ENCODE results near the gene GNAO1. TPM values are rescaled to one million over a fixed set of nuclear protein-coding genes. Genes with fewer than 3 reads are reported as not detected.
"Not testable (repeated sequence)": the region's sequence is repeated elsewhere in the genome, so short reads cannot be mapped to it uniquely, and the experiment has no call there.

Gene GNAO1
- polyA plus RNA-seq, 1 experiment, result 0.01 TPM

- no peak for TF ChIP-seq CTCF (IDR thresholded peaks at IDR 0.05; ENCODE audit: low read depth, low read length)
- POLR2A ChIA-PET, result no interaction called here
- Histone ChIP-seq H3K27me3 (ENCODE audit: control insufficient read depth, insufficient read depth, low read length) (no peaks in the 10 kb centered on the region), H3K4me3 (ENCODE audit: low read depth, low read length) (no peak overlapping the region), H3K27ac (ENCODE audit: low read depth, low read length) (no peak overlapping the region), H3K9me3 (ENCODE audit: control insufficient read depth, insufficient read depth, low read length) (no peaks in the 10 kb centered on the region)
- CTCF ChIA-PET, result interaction anchor here (0.9 to 3.7 kb wide), 3 partner anchors 13 to 51 kb away, joined by 3 to 28 read pairs (median 4); no protein-coding TSS in a partner anchor
- no peak for DNase-seq (ENCODE audit: low read depth, low spot score)
These were observed 179.0 kb downstream of the GNAO1 start for GRCh38 chr16:56370185-56370874.

- Histone ChIP-seq H3K4me3 (ENCODE audit: low read depth, low read length) (no peak overlapping the region), H3K9me3 (ENCODE audit: control insufficient read depth, insufficient read depth, low read length) (no peaks in the 10 kb centered on the region), H3K27me3 (ENCODE audit: control insufficient read depth, insufficient read depth, low read length) (no peaks in the 10 kb centered on the region), H3K27ac (ENCODE audit: low read depth, low read length) (peak overlapping the region; percentile 4)
- ChIA-PET CTCF (interaction anchor here (0.9 to 3.7 kb wide), 3 partner anchors 14 to 52 kb away, joined by 3 to 28 read pairs (median 4); no protein-coding TSS in a partner anchor), POLR2A (no interaction called here)
- no peak for TF ChIP-seq CTCF (IDR thresholded peaks at IDR 0.05; ENCODE audit: low read depth, low read length)
- no peak for DNase-seq (ENCODE audit: low read depth, low spot score)
These were observed 179.8 kb downstream of the GNAO1 start for GRCh38 chr16:56370875-56371659.

GRCh38 chr16:56371660-56371937, 180.3 kb downstream of the GNAO1 start:
- Histone ChIP-seq H3K27me3 (ENCODE audit: control insufficient read depth, insufficient read depth, low read length) (no peaks in the 10 kb centered on the region), H3K27ac (ENCODE audit: low read depth, low read length) (no peak overlapping the region), H3K9me3 (ENCODE audit: control insufficient read depth, insufficient read depth, low read length) (no peaks in the 10 kb centered on the region), H3K4me3 (ENCODE audit: low read depth, low read length) (no peak overlapping the region)
- POLR2A ChIA-PET, result no interaction called here
- TF ChIP-seq CTCF (IDR thresholded peaks at IDR 0.05; ENCODE audit: low read depth, low read length), result no peak
- CTCF ChIA-PET, result interaction anchor here (3.7 kb wide), 1 partner anchor 15 kb away, joined by 28 read pairs; no protein-coding TSS in a partner anchor
- DNase-seq (ENCODE audit: low read depth, low spot score), result no peak

- H3K9me3 ChIP-seq (ENCODE audit: control insufficient read depth, insufficient read depth, low read length), result no peaks in the 10 kb centered on the region
- H3K4me3 ChIP-seq (ENCODE audit: low read depth, low read length), result no peak overlapping the region
- TF ChIP-seq CTCF (IDR thresholded peaks at IDR 0.05; ENCODE audit: low read depth, low read length), result no peak
- no peak for DNase-seq (ENCODE audit: low read depth, low spot score)
- H3K27ac ChIP-seq (ENCODE audit: low read depth, low read length), result no peak overlapping the region
- POLR2A ChIA-PET, result no interaction called here
- CTCF ChIA-PET, result no interaction called here
- H3K27me3 ChIP-seq (ENCODE audit: control insufficient read depth, insufficient read depth, low read length), result no peaks in the 10 kb centered on the region
These were observed 180.8 kb downstream of the GNAO1 start for GRCh38 chr16:56372013-56372634.

- CTCF ChIA-PET, result no interaction called here
- Histone ChIP-seq H3K27ac (ENCODE audit: low read depth, low read length) (no peak overlapping the region), H3K9me3 (ENCODE audit: control insufficient read depth, insufficient read depth, low read length) (no peaks in the 10 kb centered on the region), H3K4me3 (ENCODE audit: low read depth, low read length) (no peak overlapping the region), H3K27me3 (ENCODE audit: control insufficient read depth, insufficient read depth, low read length) (no peaks in the 10 kb centered on the region)
- POLR2A ChIA-PET, result no interaction called here
- no peak for TF ChIP-seq CTCF (IDR thresholded peaks at IDR 0.05; ENCODE audit: low read depth, low read length)
- DNase-seq (ENCODE audit: low read depth, low spot score), result no peak
These were observed 181.7 kb downstream of the GNAO1 start for GRCh38 chr16:56373003-56373402.

GRCh38 chr16:56375792-56376191, 184.5 kb downstream of the GNAO1 start:
- POLR2A ChIA-PET; CTCF ChIA-PET; H3K4me3 ChIP-seq (ENCODE audit: low read depth, low read length); H3K27ac ChIP-seq (ENCODE audit: low read depth, low read length); H3K27me3 ChIP-seq (ENCODE audit: control insufficient read depth, insufficient read depth, low read length); DNase-seq (ENCODE audit: low read depth, low spot score): not testable (repeated sequence)
- peaks cover 11% of the 10 kb centered on the region for H3K9me3 ChIP-seq (ENCODE audit: control insufficient read depth, insufficient read depth, low read length)

- H3K9me3 ChIP-seq (ENCODE audit: control insufficient read depth, insufficient read depth, low read length), result peaks cover 15% of the 10 kb centered on the region
- DNase-seq (ENCODE audit: low read depth, low spot score); CTCF ChIA-PET; H3K4me3 ChIP-seq (ENCODE audit: low read depth, low read length); POLR2A ChIA-PET; H3K27ac ChIP-seq (ENCODE audit: low read depth, low read length); H3K27me3 ChIP-seq (ENCODE audit: control insufficient read depth, insufficient read depth, low read length): not testable (repeated sequence)
These were observed 187.8 kb downstream of the GNAO1 start for GRCh38 chr16:56379044-56379443.

Measured in AG04450 (cell line).